K562 (cell line): Measurements from ENCODE around the gene PDLIM4. TPM values are rescaled to one million over a fixed set of nuclear protein-coding genes. Genes with fewer than 3 reads are reported as not detected.

Experiments used
- ARNT ChIP-seq, 2 experiments: fragments of 450-650 bp; IDR thresholded peaks; 2 replicates each; pipeline ENCODE4 v1.6.1; 2016; ENCODE audit warnings: mild to moderate bottlenecking in 1 of 2
- CBX3 ChIP-seq, 2 experiments: IDR thresholded peaks; 1 replicate in 1 of 2; 2 replicates in 1 of 2; pipeline ENCODE4 v1.6.1; 2012; ENCODE audit warnings: inconsistent platforms in 2 of 2, low read length in 2 of 2, borderline replicate concordance in 1 of 2, control low read depth in 1 of 2
- EP400 ChIP-seq: fragments of 450-650 bp; IDR thresholded peaks from 2 replicates; pipeline ENCODE4 v1.6.1; 2017; ENCODE audit warnings: antibody characterized with exemption, mild to moderate bottlenecking, moderate library complexity
- HDAC8 ChIP-seq: fragments of 450-650 bp; IDR thresholded peaks from 2 replicates; pipeline ENCODE4 v1.6.1; 2016; ENCODE audit warnings: mild to moderate bottlenecking, missing genetic modification characterization, moderate library complexity, missing compliant biosample characterization
- HDGF ChIP-seq: fragments of 450-650 bp; IDR thresholded peaks from 2 replicates; pipeline ENCODE4 v1.6.1; 2016
- MYNN ChIP-seq, 2 experiments: sonication (generic); formaldehyde crosslinking in 1 of 2; IDR thresholded peaks; 2 replicates each; pipeline versions ENCODE4 v1.5.0 to v1.6.1; 2016 to 2020; ENCODE audit warnings: antibody characterized with exemption in 1 of 2, missing genetic modification reagents in 1 of 2
- NR2C2 ChIP-seq, 2 experiments: fragments of 200-800 bp in 1 of 2; sonication (Bioruptor generic) in 1 of 2; sonication (generic) in 1 of 2; formaldehyde crosslinking in 1 of 2; IDR thresholded peaks; 2 replicates each; pipeline versions ENCODE4 v1.6.1 to v1.8.0; 2016 to 2022; ENCODE audit warnings: mild to moderate bottlenecking in 1 of 2, missing compliant biosample characterization in 1 of 2, missing genetic modification characterization in 1 of 2, missing genetic modification reagents in 1 of 2
- RBBP5 ChIP-seq: fragments of 200-600 bp; sonication (generic); IDR thresholded peaks from 2 replicates; pipeline ENCODE4 v1.6.1; 2012; ENCODE audit warnings: borderline replicate concordance, mild to moderate bottlenecking, low read length, control low read depth, inconsistent platforms; ENCODE audit not compliant: insufficient read depth, poor library complexity, severe bottlenecking
- RBM25 ChIP-seq: fragments of 200-400 bp; formaldehyde crosslinking; IDR thresholded peaks from 2 replicates; pipeline ENCODE4 v1.6.1; 2018; ENCODE audit warnings: low read length, low read depth, moderate library complexity; ENCODE audit not compliant: severe bottlenecking
- TSC22D4 ChIP-seq: fragments of 450-650 bp; IDR thresholded peaks from 2 replicates; pipeline ENCODE4 v1.6.1; 2016; ENCODE audit warnings: missing genetic modification characterization, missing biosample characterization, control low read depth
- ZFP1 ChIP-seq: fragments of 450-650 bp; formaldehyde crosslinking; IDR thresholded peaks from 2 replicates; pipeline ENCODE4 v1.4.0; 2020; ENCODE audit warnings: mild to moderate bottlenecking, mixed read lengths
- ZNF23 ChIP-seq: fragments of 250-450 bp; sonication (Bioruptor Pico); IDR thresholded peaks from 2 replicates; pipeline ENCODE4 v1.4.0; 2020; ENCODE audit warnings: mild to moderate bottlenecking
- ZNF75A ChIP-seq: fragments of 450-650 bp; formaldehyde crosslinking; IDR thresholded peaks from 2 replicates; pipeline ENCODE4 v1.4.0; 2020; ENCODE audit warnings: mild to moderate bottlenecking
- polyA plus RNA-seq, 8 experiments: library from polyadenylated mRNA; depleted of rRNA in 4 of 8; stranded (reverse) in 5 of 8; unstranded in 3 of 8; fragments of >200 nt; fragmentation: Nextera tagmentation in 2 of 8; fragmentation: Illumina TruSeq in 1 of 8; extraction: Ambion mirVana in 2 of 8; extraction: Trizol in 1 of 8; gene quantifications; 2 replicates each; pipeline versions ENCODE4 v1.2.1 to v1.2.3, GENCODE V29; 2011 to 2014; ENCODE audit warnings: inconsistent platforms in 1 of 8, missing spikeins in 1 of 8
- total RNA-seq, 7 experiments: library from RNA; depleted of rRNA in 6 of 7; stranded (reverse); fragments of >200 nt in 6 of 7; fragmentation: Illumina TruSeq in 2 of 7; extraction: Trizol in 2 of 7; gene quantifications; 2 replicates each; pipeline versions ENCODE4 v1.2.1 to v1.2.3, GENCODE V29; 2011 to 2021; ENCODE audit warnings: low replicate concordance in 1 of 7
- TF ChIP-seq, protein P1 (sequence below), 2 experiments: fragments of 450-650 bp in 1 of 2; sonication (generic) in 1 of 2; formaldehyde crosslinking in 1 of 2; IDR thresholded peaks; 2 replicates each; pipeline versions ENCODE4 v1.7.1 to v1.9.0; 2016 to 2022; ENCODE audit warnings: inconsistent platforms in 1 of 2, mild to moderate bottlenecking in 1 of 2, missing genetic modification reagents in 1 of 2
- TF ChIP-seq, protein P2 (sequence below): fragments of 450-650 bp; formaldehyde crosslinking; IDR thresholded peaks from 2 replicates; pipeline ENCODE4 v1.4.0; 2020; ENCODE audit warnings: mild to moderate bottlenecking, mixed read lengths

Gene PDLIM4
- total and polyA plus RNA-seq, 9 of the 15 experiments (the other 6 are each of a cell fraction or from before 2014, with no cell fraction given): 0.28 to 32.8 (median 13.1) TPM

DNA sequence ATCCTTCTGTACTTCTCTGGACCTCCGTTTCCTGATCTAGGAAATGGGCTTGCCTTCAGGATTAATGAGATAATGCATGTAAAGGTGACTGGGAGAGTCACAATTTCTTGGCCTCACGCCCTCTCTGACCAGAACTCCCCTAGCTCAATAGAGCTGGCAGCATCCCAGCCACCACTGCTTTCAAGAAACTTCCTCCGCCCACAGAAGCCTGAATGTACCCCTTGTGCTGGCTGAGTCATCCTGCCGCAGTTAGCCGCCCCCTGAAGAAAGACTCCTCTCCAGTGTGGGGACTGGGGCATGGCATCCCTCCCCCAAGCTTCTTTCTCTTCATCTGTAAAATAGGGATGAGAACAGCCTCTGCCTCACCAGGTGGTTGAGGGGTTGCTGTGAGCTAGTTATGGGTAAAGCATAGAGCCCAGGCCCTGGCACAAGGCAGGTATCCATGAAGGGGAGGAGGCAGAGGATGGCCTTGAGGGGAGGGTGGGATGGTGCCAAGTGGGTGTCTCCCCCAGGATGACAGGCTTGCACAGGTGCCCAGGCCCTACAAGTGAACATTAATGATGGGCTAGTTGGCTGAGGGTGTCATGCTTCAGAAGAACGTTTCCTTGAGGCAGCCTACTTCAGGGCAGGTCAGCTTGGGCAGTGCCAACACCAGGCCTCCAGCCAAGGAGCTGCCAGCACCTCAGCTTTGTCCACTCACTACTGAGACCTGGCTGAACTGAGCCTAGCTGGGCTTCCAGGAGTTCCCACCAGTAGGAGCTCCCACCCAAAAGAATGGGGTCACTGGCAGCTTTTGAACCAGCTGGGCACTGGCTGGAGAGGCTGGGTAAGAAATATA is 3.4 kb downstream of the PDLIM4 start (continued):
- TF ChIP-seq ZFP1 (no peak), EP400 (no peak), RBBP5 (no peak), MYNN (IDR thresholded peaks at IDR 0.05) (peak; percentile 58; the same call in 1 of the 2 replicates), MYNN (CRISPR knock-in tag; IDR thresholded peaks at IDR 0.05) (no peak), HDAC8 (no peak), ZNF23 (no peak), ZNF75A (CRISPR knock-in tag) (no peak), TSC22D4 (no peak), NR2C2 (CRISPR knock-in tag; IDR thresholded peaks at IDR 0.05) (no peak), NR2C2 (tag; IDR thresholded peaks at IDR 0.05) (no peak), RBM25 (peak; percentile 46), ARNT (IDR thresholded peaks at IDR 0.05) (no peak), CBX3 (IDR thresholded peaks at IDR 0.05; ENCODE audit: borderline replicate concordance in 1 of 2, low read length in 2 of 2) (no peak), HDGF (no peak)
- TF ChIP-seq, protein P1, sequence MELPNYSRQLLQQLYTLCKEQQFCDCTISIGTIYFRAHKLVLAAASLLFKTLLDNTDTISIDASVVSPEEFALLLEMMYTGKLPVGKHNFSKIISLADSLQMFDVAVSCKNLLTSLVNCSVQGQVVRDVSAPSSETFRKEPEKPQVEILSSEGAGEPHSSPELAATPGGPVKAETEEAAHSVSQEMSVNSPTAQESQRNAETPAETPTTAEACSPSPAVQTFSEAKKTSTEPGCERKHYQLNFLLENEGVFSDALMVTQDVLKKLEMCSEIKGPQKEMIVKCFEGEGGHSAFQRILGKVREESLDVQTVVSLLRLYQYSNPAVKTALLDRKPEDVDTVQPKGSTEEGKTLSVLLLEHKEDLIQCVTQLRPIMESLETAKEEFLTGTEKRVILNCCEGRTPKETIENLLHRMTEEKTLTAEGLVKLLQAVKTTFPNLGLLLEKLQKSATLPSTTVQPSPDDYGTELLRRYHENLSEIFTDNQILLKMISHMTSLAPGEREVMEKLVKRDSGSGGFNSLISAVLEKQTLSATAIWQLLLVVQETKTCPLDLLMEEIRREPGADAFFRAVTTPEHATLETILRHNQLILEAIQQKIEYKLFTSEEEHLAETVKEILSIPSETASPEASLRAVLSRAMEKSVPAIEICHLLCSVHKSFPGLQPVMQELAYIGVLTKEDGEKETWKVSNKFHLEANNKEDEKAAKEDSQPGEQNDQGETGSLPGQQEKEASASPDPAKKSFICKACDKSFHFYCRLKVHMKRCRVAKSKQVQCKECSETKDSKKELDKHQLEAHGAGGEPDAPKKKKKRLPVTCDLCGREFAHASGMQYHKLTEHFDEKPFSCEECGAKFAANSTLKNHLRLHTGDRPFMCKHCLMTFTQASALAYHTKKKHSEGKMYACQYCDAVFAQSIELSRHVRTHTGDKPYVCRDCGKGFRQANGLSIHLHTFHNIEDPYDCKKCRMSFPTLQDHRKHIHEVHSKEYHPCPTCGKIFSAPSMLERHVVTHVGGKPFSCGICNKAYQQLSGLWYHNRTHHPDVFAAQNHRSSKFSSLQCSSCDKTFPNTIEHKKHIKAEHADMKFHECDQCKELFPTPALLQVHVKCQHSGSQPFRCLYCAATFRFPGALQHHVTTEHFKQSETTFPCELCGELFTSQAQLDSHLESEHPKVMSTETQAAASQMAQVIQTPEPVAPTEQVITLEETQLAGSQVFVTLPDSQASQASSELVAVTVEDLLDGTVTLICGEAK (IDR thresholded peaks at IDR 0.05): no peak
- TF ChIP-seq, protein P1 (CRISPR knock-in tag; IDR thresholded peaks at IDR 0.05): no peak
- TF ChIP-seq, protein P2, sequence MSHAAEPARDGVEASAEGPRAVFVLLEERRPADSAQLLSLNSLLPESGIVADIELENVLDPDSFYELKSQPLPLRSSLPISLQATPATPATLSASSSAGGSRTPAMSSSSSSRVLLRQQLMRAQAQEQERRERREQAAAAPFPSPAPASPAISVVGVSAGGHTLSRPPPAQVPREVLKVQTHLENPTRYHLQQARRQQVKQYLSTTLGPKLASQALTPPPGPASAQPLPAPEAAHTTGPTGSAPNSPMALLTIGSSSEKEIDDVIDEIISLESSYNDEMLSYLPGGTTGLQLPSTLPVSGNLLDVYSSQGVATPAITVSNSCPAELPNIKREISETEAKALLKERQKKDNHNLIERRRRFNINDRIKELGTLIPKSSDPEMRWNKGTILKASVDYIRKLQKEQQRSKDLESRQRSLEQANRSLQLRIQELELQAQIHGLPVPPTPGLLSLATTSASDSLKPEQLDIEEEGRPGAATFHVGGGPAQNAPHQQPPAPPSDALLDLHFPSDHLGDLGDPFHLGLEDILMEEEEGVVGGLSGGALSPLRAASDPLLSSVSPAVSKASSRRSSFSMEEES (CRISPR knock-in tag): no peak
